ENCODE measurements around the gene TMOD2.

DNA sequence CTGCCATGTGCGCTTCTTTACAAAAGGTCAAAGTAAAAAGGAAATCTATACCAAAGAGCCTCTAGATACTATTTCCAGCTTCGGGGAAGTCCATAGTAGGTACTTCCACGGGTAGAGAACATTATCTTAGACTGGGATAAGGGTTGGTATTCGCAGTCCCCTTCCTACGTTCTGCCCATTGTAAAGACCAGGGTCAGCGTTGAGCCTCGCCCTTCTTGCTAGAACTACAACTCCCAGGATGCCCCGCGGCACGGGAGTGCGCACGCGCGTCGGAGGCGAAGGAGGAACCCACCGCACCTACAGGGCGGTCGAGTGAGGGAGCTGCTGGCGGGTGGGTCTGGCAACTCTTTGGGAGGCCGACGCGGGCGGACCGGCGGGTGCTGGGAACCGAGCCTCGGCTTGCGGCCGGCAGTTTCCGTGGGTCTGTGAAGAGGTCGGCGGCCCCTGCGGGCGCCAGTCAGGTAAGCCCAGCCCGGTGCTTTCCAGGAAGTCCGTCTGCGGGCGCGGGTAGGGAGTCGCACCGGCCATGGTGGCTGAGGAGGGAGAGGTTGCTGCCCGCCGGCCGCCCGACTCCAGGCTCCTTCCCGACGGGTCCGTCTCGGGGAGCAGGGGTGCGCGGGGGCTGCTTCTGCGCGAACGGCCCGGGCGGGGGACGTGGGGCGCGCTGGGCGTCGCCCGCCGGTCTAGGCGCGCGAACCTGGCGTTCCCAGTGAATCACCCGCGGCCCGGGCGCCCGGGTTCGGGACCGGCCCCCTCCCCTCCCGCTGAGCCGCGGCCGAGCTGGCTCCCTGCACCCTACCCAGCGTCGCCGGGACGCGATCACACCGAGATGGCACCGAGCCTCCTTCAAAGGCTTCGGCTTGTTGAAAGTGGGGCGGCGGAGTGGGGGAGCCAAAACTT, 78.2 kb downstream of the TMOD2 start, which contains the start of gene TMOD3:
- TF ChIP-seq, protein P1, sequence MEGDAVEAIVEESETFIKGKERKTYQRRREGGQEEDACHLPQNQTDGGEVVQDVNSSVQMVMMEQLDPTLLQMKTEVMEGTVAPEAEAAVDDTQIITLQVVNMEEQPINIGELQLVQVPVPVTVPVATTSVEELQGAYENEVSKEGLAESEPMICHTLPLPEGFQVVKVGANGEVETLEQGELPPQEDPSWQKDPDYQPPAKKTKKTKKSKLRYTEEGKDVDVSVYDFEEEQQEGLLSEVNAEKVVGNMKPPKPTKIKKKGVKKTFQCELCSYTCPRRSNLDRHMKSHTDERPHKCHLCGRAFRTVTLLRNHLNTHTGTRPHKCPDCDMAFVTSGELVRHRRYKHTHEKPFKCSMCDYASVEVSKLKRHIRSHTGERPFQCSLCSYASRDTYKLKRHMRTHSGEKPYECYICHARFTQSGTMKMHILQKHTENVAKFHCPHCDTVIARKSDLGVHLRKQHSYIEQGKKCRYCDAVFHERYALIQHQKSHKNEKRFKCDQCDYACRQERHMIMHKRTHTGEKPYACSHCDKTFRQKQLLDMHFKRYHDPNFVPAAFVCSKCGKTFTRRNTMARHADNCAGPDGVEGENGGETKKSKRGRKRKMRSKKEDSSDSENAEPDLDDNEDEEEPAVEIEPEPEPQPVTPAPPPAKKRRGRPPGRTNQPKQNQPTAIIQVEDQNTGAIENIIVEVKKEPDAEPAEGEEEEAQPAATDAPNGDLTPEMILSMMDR (IDR thresholded peaks at IDR 0.05): peak in 1 of 6 experiments; percentile 19
- TF ChIP-seq POLR2A (IDR thresholded peaks at IDR 0.05): peak; percentile 30 to 97 (median 93)
- TF ChIP-seq EP300 (IDR thresholded peaks at IDR 0.05): no peak
